HG03565 (cell line): Measurements from ENCODE around the gene USH1G.

Source experiments
- ATAC-seq: cut with Tn5 transposase; IDR thresholded peaks from one replicate; pipeline ENCODE4 v1.9.1; 2021; ENCODE audit warnings: mild to moderate bottlenecking, moderate library complexity; ENCODE audit not compliant: unreplicated experiment

The USH1G gene

DNA sequence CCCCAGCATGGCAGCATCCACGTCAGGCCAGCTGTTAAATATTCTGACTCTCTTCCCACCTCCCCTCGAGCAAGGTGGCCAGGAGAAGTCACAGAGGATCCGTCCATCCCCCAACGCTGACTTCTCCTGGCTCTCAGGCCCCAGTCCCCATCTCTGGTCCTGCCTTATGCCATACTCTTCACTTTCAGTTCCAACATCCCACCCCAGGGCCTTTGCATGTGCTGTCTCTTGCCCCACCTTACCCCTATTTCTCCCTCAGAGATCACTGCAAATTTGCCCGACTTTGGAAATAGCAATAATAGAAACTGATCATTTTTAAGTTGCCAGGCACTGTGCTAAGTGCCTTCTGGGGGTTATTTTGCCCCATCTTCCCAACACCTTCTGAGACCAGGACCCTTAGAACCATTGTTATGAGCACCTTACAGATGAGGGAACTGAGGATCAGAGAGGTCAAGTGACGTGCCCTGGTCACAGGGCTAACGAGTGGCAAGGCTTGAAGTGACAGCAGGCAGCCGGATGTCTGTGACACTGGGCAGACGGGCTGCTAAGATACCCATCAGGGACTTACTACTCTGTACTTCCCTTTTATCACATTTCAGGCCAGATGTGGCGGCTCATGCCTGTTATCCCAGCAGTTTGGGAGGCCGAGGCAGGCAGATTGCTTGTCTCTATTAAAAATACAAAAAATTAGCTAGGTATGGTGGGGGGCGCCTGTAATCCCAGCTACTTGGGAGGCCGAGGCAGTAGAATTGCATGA, 31.8 kb upstream of the USH1G start:
- ATAC-seq: no peak

DNA sequence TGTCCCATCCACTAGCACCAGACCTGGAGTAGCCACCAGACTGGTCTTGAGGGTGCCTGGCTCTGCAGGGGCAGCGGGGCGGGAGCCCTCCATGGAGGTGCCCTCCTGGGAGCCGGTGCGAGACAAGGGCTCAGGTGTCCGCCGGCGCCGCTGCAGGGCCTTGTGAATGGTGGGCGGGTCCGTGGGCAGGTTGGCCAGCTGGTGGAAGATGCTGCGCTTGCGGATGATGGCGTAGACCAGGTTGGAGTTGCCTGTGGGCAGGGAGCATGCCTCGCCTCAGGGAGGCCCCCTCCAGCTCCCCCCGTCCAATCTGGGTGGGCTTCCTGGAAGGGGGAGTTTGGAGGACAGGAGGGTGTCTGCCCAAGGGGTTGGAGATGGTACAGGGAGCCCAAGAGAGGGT, 31.1 kb upstream of the USH1G start:
- ATAC-seq: no peak

- ATAC-seq: no peak
These were observed 30.2 kb upstream of the USH1G start for GRCh38 chr17:74953134-74953687.

DNA sequence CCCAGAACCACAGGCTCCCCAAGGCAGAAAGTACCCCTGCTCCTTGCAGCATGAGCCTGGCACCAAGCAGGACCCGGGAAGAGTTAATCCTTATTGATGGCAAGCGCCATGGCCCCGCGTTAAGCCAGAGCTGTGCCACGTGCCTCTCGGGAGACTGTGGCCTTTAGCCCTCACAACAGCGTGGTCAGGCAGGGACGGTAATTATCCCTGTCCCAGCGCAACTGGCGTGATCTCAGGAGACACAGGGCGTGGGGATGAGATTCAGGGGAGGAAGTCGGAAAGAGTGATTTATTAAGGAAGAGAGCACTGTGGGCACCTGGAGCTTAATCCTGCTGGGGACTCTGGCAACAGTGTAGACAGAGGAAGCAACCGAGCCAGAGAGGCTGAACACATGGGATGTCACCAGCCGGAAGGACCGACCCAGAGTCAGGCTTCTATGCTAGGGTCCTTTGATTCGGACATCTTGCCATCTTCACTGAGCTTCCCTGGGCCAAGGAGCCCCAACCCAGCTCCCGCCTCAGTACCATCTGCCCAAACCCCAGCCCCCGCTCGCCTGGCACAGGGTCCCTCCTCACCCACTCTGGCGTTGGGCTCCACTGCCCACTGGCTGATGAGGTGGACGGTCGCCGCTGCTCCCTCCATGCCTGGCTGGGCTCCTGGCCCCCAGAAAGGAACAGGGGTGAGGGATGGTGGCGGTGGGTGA, 29.5 kb upstream of the USH1G start:
- ATAC-seq: no peak

DNA sequence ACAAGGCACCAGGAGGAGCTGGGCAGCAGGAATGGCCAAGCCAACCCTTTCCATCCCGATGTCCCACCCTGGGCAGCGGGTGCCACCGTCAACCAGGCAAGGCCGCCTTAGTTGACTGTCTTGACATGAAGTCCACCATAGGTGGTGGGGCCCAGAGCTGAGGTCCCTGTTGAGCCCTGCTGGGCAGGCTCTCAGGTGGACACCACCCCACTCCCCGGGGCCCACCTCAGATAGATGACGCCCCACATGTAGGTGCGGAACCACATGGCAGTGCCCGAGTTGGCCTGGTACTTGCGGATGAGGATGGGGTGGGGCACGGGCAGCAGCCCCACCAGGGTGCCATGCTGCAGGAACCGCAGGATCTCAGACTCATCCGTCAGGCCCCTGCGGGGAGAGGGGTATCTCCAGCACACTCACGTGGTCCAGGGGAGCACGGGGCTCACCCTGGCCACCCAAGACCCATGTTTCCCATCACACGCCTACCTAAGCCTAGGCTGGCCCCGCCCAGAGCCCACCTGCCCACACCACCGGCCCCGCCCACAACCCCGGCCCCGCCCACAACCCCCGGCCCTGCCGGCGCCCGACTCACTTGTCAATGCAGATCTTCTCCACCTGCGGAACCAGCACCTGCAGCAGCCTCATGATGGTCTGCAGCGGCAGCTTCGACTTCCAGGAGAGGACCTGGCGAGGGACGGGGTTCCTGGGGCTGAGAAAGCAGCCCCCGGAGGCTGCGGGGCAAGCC, 28.8 kb upstream of the USH1G start:
- ATAC-seq: no peak

DNA sequence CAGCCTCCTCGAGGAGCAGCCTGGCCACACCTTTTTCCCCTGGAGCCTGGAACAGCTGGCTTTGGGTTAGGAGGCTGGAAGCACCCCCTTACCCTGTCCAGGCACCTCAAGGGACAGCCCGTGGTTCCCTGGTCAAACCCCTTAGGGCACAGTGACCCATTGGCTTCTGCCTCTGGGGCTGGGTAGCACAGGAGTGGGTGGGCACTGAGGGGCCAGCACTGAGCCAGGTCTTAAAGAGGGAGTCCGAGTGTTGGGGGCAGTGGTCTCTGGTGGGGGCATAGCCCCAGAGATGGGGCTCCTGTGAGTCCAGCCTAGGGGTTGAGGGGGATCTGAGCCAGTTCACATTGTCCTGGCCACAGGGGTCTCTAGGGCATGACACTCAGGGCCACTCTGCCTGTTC, 28.0 kb upstream of the USH1G start:
- ATAC-seq: no peak

DNA sequence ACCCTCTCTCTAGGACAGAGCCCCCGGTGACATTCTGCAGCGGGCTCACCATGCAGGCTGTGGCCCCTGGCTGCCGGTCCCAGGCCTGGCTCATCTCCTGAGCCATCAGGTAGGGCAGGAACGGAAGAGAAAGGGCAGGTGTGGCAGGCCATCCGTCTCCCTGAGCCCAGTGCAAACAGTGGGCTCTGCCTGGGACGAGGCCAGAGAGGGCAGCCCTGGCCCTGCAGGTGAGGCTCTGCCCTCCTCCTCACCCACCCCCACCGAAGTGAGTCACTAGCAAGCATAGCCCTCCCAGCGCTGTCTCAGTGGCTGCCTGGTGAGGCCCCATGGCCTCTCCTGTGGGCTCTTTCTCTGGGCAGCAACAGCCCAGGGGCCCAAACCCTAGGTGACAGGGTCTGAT, 27.2 kb upstream of the USH1G start:
- no peak for ATAC-seq

GRCh38 chr17:74949455-74950115, 26.5 kb upstream of the USH1G start:
- no peak for ATAC-seq

DNA sequence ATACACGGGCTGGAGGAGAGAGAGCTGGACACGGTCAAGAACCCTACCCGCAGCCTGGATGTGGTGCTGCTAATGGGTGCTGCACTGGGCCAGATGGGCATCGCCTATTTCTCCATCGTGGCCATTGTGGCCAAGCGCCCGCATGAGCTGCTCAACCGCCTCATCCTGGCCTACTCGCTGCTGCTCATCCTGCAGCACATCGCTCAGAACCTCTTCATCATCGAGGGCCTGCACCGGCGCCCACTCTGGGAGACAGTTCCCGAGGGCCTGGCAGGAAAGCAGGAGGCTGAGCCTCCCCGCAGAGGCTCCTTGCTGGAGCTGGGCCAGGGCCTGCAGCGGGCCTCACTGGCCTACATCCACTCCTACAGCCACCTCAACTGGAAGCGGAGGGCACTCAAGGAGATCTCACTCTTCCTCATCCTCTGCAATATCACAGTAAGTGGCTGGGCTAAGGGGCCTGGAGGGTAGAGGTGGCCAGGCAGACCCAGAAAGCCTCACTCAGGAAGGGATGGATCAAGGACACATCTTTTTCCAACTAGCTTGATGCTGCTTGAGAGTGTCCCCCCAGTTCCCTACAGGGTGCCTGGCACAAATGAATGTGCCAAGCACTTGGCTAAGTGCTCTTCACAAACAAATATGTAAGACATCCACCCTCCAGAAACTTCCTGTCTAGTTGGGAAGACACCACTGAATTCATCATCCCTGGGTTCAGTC, 24.1 kb upstream of the USH1G start:
- no peak for ATAC-seq

DNA sequence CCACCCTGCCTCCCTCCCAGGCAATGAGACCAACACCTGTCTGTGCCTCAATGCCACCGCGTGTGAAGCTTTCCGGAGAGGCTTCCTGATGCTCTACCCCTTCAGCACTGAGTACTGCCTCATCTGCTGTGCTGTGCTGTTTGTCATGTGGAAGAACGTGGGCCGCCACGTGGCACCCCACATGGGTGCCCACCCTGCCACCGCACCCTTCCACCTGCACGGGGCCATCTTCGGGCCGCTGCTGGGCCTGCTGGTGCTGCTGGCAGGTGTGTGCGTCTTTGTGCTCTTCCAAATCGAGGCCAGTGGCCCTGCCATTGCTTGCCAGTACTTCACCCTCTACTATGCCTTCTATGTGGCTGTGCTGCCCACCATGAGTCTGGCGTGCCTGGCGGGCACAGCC, 23.6 kb upstream of the USH1G start:
- ATAC-seq: no peak

- peak; percentile 71 for ATAC-seq
These were observed 22.5 kb upstream of the USH1G start for GRCh38 chr17:74945543-74945942.

- no peak for ATAC-seq
These were observed 20.9 kb upstream of the USH1G start for GRCh38 chr17:74943808-74944522.

GRCh38 chr17:74941128-74941725, 18.2 kb upstream of the USH1G start:
- no peak for ATAC-seq

GRCh38 chr17:74939534-74939933, 16.5 kb upstream of the USH1G start:
- ATAC-seq: no peak

DNA sequence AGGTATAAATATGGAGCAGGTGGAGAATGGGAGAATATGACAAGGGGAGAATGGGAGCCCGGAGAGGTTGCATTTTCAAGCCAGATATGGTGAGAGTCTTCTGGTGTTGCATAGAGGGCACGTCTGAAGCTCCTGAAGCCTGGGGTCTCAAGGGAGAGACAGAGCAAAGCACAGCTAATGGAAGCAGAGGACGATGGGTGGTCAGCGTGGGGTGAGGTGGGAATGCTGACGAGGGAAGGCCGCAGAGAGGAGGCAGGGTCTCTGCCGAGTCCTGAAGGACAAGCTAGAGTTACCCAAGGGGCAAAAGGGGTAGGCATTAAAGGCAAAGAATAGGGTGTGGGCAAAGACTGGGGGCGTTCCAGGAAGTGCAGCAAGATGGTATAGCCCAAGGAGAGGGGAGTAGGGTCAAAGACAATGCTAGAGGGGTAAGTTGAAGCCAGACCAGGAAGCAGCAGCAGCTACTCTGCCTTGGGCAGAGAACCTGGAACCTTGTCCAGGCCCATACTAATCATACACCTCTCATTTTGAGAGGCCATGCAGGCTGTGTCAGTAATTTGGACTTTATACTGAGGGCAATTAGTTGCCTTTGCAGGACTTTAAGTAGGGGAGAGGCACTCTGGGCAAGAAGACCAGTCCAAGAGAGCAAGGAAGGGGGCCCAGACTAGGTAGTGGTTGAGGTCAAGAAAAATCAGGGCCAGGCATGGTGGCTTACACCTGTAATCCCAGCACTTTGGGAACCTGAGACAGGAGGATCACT, 15.3 kb upstream of the USH1G start:
- ATAC-seq: no peak

- no peak for ATAC-seq
These were observed 14.3 kb upstream of the USH1G start for GRCh38 chr17:74937064-74938051.

GRCh38 chr17:74936470-74936799, 13.4 kb upstream of the USH1G start:
- ATAC-seq: no peak
